ENCODE data around the gene USP15.

USP15 gene

GRCh38 chr12:62308201-62308600 lies 48.0 kb downstream of the USP15 start:
- Histone ChIP-seq H3K9me3 (ENCODE audit: control insufficient read depth in 5 of 5, low read length in 5 of 5) (peaks cover 0 to 6% (median 4%) of the 10 kb centered on the region in 5 donors), H3K9ac (ENCODE audit: low read length in 5 of 5) (no peak overlapping the region), H3K27me3 (ENCODE audit: control insufficient read depth in 5 of 5, insufficient read depth in 4 of 5, low read length in 5 of 5) (no peaks in the 10 kb centered on the region), H3K4me3 (ENCODE audit: low read depth in 1 of 5, low read length in 5 of 5) (no peak overlapping the region), H3K4me1 (ENCODE audit: control insufficient read depth in 5 of 5, insufficient read depth in 5 of 5, low read length in 5 of 5) (no peaks in the 10 kb centered on the region), H3K27ac (ENCODE audit: low read depth, low read length) (no peak overlapping the region), H3K36me3 (ENCODE audit: control insufficient read depth in 5 of 5, insufficient read depth in 5 of 5, low read length in 5 of 5) (peaks cover 11 to 46% (median 25%) of the 10 kb centered on the region in 5 donors)

GRCh38 chr12:62313727-62314380 lies 53.6 kb downstream of the USP15 start:
- Histone ChIP-seq H3K4me3 (ENCODE audit: low read depth in 1 of 5, low read length in 5 of 5) (no peak overlapping the region), H3K9me3 (ENCODE audit: control insufficient read depth in 5 of 5, low read length in 5 of 5) (no peaks in the 10 kb centered on the region), H3K4me1 (ENCODE audit: control insufficient read depth in 5 of 5, insufficient read depth in 5 of 5, low read length in 5 of 5) (no peaks in the 10 kb centered on the region), H3K27me3 (ENCODE audit: control insufficient read depth in 5 of 5, insufficient read depth in 4 of 5, low read length in 5 of 5) (no peaks in the 10 kb centered on the region), H3K9ac (ENCODE audit: low read length in 5 of 5) (no peak overlapping the region), H3K36me3 (ENCODE audit: control insufficient read depth in 5 of 5, insufficient read depth in 5 of 5, low read length in 5 of 5) (peaks cover 0 to 13% (median 6%) of the 10 kb centered on the region in 5 donors), H3K27ac (ENCODE audit: low read depth, low read length) (no peak overlapping the region)

GRCh38 chr12:62317017-62317416 lies 56.8 kb downstream of the USP15 start:
- H3K9ac ChIP-seq (ENCODE audit: low read length in 5 of 5), result no peak overlapping the region
- H3K9me3 ChIP-seq (ENCODE audit: control insufficient read depth in 5 of 5, low read length in 5 of 5), result no peaks in the 10 kb centered on the region
- no peak overlapping the region for H3K27ac ChIP-seq (ENCODE audit: low read depth, low read length)
- no peaks in the 10 kb centered on the region for H3K4me1 ChIP-seq (ENCODE audit: control insufficient read depth in 5 of 5, insufficient read depth in 5 of 5, low read length in 5 of 5)
- peaks cover 6 to 21% (median 17%) of the 10 kb centered on the region in 5 donors for H3K36me3 ChIP-seq (ENCODE audit: control insufficient read depth in 5 of 5, insufficient read depth in 5 of 5, low read length in 5 of 5)
- H3K4me3 ChIP-seq (ENCODE audit: low read depth in 1 of 5, low read length in 5 of 5), result no peak overlapping the region
- no peaks in the 10 kb centered on the region for H3K27me3 ChIP-seq (ENCODE audit: control insufficient read depth in 5 of 5, insufficient read depth in 4 of 5, low read length in 5 of 5)

DNA sequence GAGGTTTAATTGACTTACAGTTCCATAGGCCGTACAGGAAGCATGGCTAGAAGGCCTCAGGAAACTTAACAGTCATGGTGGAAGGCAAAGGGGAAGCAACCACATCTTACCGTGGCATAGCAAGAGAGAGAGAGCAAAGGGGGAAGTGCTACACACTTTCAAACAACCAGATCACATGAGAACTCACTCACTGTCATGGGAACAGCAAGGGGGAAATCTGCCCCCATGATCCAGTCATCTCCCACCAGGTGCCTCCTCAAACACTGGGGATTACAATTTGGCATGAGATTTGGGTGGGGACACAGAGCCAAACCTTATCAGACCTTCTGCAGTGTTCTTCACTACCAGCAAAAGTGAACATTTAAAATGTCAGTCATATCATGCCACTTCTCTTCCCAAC lies 58.9 kb downstream of the USP15 start:
- Histone ChIP-seq H3K4me3 (ENCODE audit: low read depth in 1 of 5, low read length in 5 of 5) (no peak overlapping the region), H3K9ac (ENCODE audit: low read length in 5 of 5) (no peak overlapping the region), H3K36me3 (ENCODE audit: control insufficient read depth in 5 of 5, insufficient read depth in 5 of 5, low read length in 5 of 5) (peaks cover 20 to 32% (median 26%) of the 10 kb centered on the region in 5 donors), H3K27me3 (ENCODE audit: control insufficient read depth in 5 of 5, insufficient read depth in 4 of 5, low read length in 5 of 5) (no peaks in the 10 kb centered on the region), H3K27ac (ENCODE audit: low read depth, low read length) (no peak overlapping the region), H3K9me3 (ENCODE audit: control insufficient read depth in 5 of 5, low read length in 5 of 5) (no peaks in the 10 kb centered on the region), H3K4me1 (ENCODE audit: control insufficient read depth in 5 of 5, insufficient read depth in 5 of 5, low read length in 5 of 5) (no peaks in the 10 kb centered on the region)

DNA sequence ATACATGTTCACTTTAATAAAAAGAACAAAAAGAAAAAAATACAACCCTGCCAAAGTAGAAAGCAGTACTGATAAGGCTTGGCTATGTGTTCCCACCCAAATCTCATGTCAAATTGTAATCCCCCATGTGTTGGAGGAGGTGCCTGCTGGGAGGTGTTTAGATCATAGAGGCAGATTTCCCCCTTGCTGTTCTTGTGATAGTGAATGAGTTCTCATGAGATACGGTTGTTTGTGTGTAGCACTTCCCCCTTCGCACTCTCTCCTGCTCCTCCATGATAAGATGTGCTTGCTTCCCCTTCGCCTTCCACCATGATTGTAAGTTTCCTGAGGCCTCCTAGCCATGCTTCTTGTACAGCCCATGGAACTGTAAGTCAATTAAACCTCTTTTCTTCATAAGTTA lies 59.9 kb downstream of the USP15 start:
- Histone ChIP-seq H3K9me3 (ENCODE audit: control insufficient read depth in 5 of 5, low read length in 5 of 5) (no peaks in the 10 kb centered on the region), H3K4me3 (ENCODE audit: low read depth in 1 of 5, low read length in 5 of 5) (no peak overlapping the region), H3K27ac (ENCODE audit: low read depth, low read length) (no peak overlapping the region), H3K4me1 (ENCODE audit: control insufficient read depth in 5 of 5, insufficient read depth in 5 of 5, low read length in 5 of 5) (no peaks in the 10 kb centered on the region), H3K36me3 (ENCODE audit: control insufficient read depth in 5 of 5, insufficient read depth in 5 of 5, low read length in 5 of 5) (peaks cover 20 to 31% (median 26%) of the 10 kb centered on the region in 5 donors), H3K27me3 (ENCODE audit: control insufficient read depth in 5 of 5, insufficient read depth in 4 of 5, low read length in 5 of 5) (no peaks in the 10 kb centered on the region), H3K9ac (ENCODE audit: low read length in 5 of 5) (no peak overlapping the region)

DNA sequence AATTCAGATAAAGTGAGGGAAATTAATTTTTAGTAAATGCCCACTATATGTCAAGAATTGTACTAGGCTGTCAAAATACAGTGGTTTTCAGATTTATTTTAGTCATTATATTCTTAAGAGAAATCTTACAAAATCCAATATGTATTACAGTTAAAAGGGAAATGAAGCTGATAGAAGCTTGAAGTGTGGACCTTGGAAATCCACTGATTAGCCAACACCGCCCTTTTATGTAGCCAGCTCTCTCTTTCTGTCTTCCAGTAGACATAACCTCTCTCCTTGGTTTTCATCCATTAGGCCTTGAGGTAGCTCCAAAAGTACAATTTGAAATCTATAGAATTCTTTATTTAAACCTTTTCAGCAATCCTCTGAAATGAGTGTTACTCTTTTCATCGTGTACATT lies 63.2 kb downstream of the USP15 start:
- Histone ChIP-seq H3K4me3 (ENCODE audit: low read depth in 1 of 5, low read length in 5 of 5) (no peak overlapping the region), H3K36me3 (ENCODE audit: control insufficient read depth in 5 of 5, insufficient read depth in 5 of 5, low read length in 5 of 5) (peaks cover 20 to 39% (median 24%) of the 10 kb centered on the region in 5 donors), H3K27me3 (ENCODE audit: control insufficient read depth in 5 of 5, insufficient read depth in 4 of 5, low read length in 5 of 5) (no peaks in the 10 kb centered on the region), H3K9ac (ENCODE audit: low read length in 5 of 5) (no peak overlapping the region), H3K27ac (ENCODE audit: low read depth, low read length) (no peak overlapping the region), H3K9me3 (ENCODE audit: control insufficient read depth in 5 of 5, low read length in 5 of 5) (no peaks in the 10 kb centered on the region), H3K4me1 (ENCODE audit: control insufficient read depth in 5 of 5, insufficient read depth in 5 of 5, low read length in 5 of 5) (no peaks in the 10 kb centered on the region)

- no peaks in the 10 kb centered on the region for H3K9me3 ChIP-seq (ENCODE audit: control insufficient read depth in 5 of 5, low read length in 5 of 5)
- H3K27ac ChIP-seq (ENCODE audit: low read depth, low read length), result no peak overlapping the region
These were observed 68.2 kb downstream of the USP15 start for GRCh38 chr12:62328296-62328921.

DNA sequence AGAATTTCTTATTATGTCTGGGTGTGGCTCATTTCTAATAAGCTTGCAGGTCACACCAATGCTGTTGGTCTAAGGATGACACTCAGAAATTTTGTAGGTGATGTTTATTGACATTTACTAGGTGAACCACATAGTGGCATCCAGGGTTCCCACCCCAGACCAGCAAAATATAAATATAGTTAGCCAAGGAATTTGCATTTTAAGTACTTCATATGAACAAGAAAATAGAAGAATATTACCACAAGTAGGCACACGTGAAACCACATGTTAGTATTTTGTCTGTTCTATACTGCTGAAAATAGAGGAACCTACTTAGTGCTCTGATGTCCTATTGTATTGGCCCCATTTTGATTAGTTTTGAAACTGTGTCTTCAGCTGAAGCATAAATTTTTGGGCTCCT lies 71.1 kb downstream of the USP15 start:
- Histone ChIP-seq H3K9me3 (ENCODE audit: control insufficient read depth in 5 of 5, low read length in 5 of 5) (no peaks in the 10 kb centered on the region), H3K4me3 (ENCODE audit: low read depth in 1 of 5, low read length in 5 of 5) (no peak overlapping the region), H3K4me1 (ENCODE audit: control insufficient read depth in 5 of 5, insufficient read depth in 5 of 5, low read length in 5 of 5) (no peaks in the 10 kb centered on the region), H3K27me3 (ENCODE audit: control insufficient read depth in 5 of 5, insufficient read depth in 4 of 5, low read length in 5 of 5) (no peaks in the 10 kb centered on the region), H3K9ac (ENCODE audit: low read length in 5 of 5) (no peak overlapping the region), H3K36me3 (ENCODE audit: control insufficient read depth in 5 of 5, insufficient read depth in 5 of 5, low read length in 5 of 5) (peaks cover 0 to 7% (median 4%) of the 10 kb centered on the region in 5 donors), H3K27ac (ENCODE audit: low read depth, low read length) (no peak overlapping the region)

More at GRCh38 chr12:62328296-62328921, 68.2 kb downstream of the USP15 start:
- Histone ChIP-seq H3K27me3 (ENCODE audit: control insufficient read depth in 5 of 5, insufficient read depth in 4 of 5, low read length in 5 of 5) (no peaks in the 10 kb centered on the region), H3K4me3 (ENCODE audit: low read depth in 1 of 5, low read length in 5 of 5) (no peak overlapping the region), H3K9ac (ENCODE audit: low read length in 5 of 5) (no peak overlapping the region), H3K36me3 (ENCODE audit: control insufficient read depth in 5 of 5, insufficient read depth in 5 of 5, low read length in 5 of 5) (peaks cover 0 to 13% (median 3%) of the 10 kb centered on the region in 5 donors), H3K4me1 (ENCODE audit: control insufficient read depth in 5 of 5, insufficient read depth in 5 of 5, low read length in 5 of 5) (no peaks in the 10 kb centered on the region)

DNA sequence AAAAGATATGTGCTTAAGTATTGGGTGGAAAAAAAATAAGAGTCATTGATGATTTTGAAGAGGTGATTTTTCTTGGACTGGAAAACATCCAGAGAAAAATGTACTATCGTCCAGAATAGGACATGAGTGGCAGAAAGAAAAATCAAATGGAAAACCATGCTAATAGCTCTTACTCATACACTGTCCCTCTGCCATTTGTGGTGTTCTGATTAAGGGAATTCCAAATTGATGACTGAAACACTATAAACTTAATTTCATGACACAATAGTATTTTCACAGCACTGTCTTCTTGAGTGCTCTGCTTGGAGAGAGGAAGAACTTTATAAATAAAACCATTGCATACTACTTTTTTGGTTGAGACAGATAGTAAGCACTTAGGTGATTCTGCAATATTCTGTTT lies 72.4 kb downstream of the USP15 start:
- Histone ChIP-seq H3K27me3 (ENCODE audit: control insufficient read depth in 5 of 5, insufficient read depth in 4 of 5, low read length in 5 of 5) (no peaks in the 10 kb centered on the region), H3K27ac (ENCODE audit: low read depth, low read length) (no peak overlapping the region), H3K4me1 (ENCODE audit: control insufficient read depth in 5 of 5, insufficient read depth in 5 of 5, low read length in 5 of 5) (no peaks in the 10 kb centered on the region), H3K9me3 (ENCODE audit: control insufficient read depth in 5 of 5, low read length in 5 of 5) (no peaks in the 10 kb centered on the region), H3K36me3 (ENCODE audit: control insufficient read depth in 5 of 5, insufficient read depth in 5 of 5, low read length in 5 of 5) (peaks cover 0 to 7% (median 4%) of the 10 kb centered on the region in 5 donors), H3K4me3 (ENCODE audit: low read depth in 1 of 5, low read length in 5 of 5) (no peak overlapping the region), H3K9ac (ENCODE audit: low read length in 5 of 5) (no peak overlapping the region)

DNA sequence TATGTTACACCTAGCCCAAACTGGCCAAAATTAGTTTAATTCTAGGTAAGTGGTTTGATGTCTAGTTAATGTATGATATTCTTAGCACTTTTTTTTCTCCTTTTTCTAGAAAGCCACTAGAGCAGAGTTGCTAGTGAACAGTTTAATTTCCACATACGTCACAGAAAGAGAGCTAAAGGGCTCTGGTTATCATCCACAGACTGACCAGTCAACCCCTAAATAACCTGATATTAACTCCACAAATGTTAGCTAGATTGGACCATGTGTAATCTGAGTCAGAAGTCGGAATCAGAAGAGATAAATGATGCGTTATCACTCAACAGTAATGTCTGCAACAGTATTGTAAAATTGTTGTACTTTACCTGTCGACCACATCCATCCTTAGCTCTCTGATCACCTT lies 74.9 kb downstream of the USP15 start:
- Histone ChIP-seq H3K9ac (ENCODE audit: low read length in 5 of 5) (no peak overlapping the region), H3K4me1 (ENCODE audit: control insufficient read depth in 5 of 5, insufficient read depth in 5 of 5, low read length in 5 of 5) (no peaks in the 10 kb centered on the region), H3K27me3 (ENCODE audit: control insufficient read depth in 5 of 5, insufficient read depth in 4 of 5, low read length in 5 of 5) (no peaks in the 10 kb centered on the region), H3K27ac (ENCODE audit: low read depth, low read length) (no peak overlapping the region), H3K9me3 (ENCODE audit: control insufficient read depth in 5 of 5, low read length in 5 of 5) (peaks cover 0 to 5% (median 0%) of the 10 kb centered on the region in 5 donors), H3K36me3 (ENCODE audit: control insufficient read depth in 5 of 5, insufficient read depth in 5 of 5, low read length in 5 of 5) (peaks cover 0 to 5% (median 4%) of the 10 kb centered on the region in 5 donors), H3K4me3 (ENCODE audit: low read depth in 1 of 5, low read length in 5 of 5) (no peak overlapping the region)

Measured in subcutaneous abdominal adipose tissue (tissue), 5 donors.